Mesendoderm (in vitro differentiated cells): ENCODE data around the gene OR1L1. TPM values are rescaled to one million over a fixed set of nuclear protein-coding genes. Genes with fewer than 3 reads are reported as not detected.

Experiments used
- DNase-seq: peaks from one replicate; pipeline ENCODE4 v3.0.0; 2013
- H2AK5ac ChIP-seq: 2 replicates; pipeline ENCODE4 v1.6.1; 2013; ENCODE audit warnings: low read length, inconsistent platforms
- H2BK120ac ChIP-seq: 2 replicates; pipeline ENCODE4 v1.6.1; 2013; ENCODE audit warnings: low read depth, mild to moderate bottlenecking, low read length, moderate library complexity, mixed read lengths
- H2BK15ac ChIP-seq: replicated peaks from 2 replicates; pipeline ENCODE4 v1.6.1; 2013; ENCODE audit warnings: low read depth, mild to moderate bottlenecking, moderate library complexity
- H2BK5ac ChIP-seq: 2 replicates; pipeline ENCODE4 v1.6.1; 2013; ENCODE audit warnings: low read length, inconsistent platforms
- H3K18ac ChIP-seq: 2 replicates; pipeline ENCODE4 v1.6.1; 2013; ENCODE audit warnings: mild to moderate bottlenecking, low read length, mixed read lengths
- H3K23ac ChIP-seq: one replicate; pipeline ENCODE4 v1.6.1; 2013; ENCODE audit warnings: low read length
- H3K27ac ChIP-seq: 2 replicates; pipeline ENCODE4 v1.5.1; 2013; ENCODE audit warnings: low read depth, mild to moderate bottlenecking, inconsistent platforms, low read length, moderate library complexity
- H3K27me3 ChIP-seq: 2 replicates; pipeline ENCODE4 v1.6.1; 2013; ENCODE audit warnings: low read length, control low read depth, mild to moderate bottlenecking, inconsistent platforms; ENCODE audit not compliant: insufficient read depth, poor library complexity
- H3K36me3 ChIP-seq: 2 replicates; pipeline ENCODE4 v1.6.1; 2013; ENCODE audit warnings: low read length, inconsistent platforms; ENCODE audit not compliant: control insufficient read depth, insufficient read depth
- H3K4ac ChIP-seq: one replicate; pipeline ENCODE4 v1.6.1; 2013; ENCODE audit warnings: low read depth, mild to moderate bottlenecking, low read length, moderate library complexity
- H3K4me1 ChIP-seq: 2 replicates; pipeline ENCODE4 v1.6.1; 2013; ENCODE audit warnings: low read depth, low read length, inconsistent platforms; ENCODE audit not compliant: control insufficient read depth
- H3K4me2 ChIP-seq: 2 replicates; pipeline ENCODE4 v1.6.1; 2013; ENCODE audit warnings: low read length
- H3K4me3 ChIP-seq: 2 replicates; pipeline ENCODE4 v1.5.1; 2013; ENCODE audit warnings: mild to moderate bottlenecking, low read length
- H3K56ac ChIP-seq: one replicate; pipeline ENCODE4 v1.6.1; 2013; ENCODE audit warnings: low read length
- H3K79me1 ChIP-seq: 2 replicates; pipeline ENCODE4 v1.6.1; 2013; ENCODE audit warnings: low read length, inconsistent platforms
- H3K79me2 ChIP-seq: 2 replicates; pipeline ENCODE4 v1.6.1; 2013; ENCODE audit warnings: mild to moderate bottlenecking, low read length; ENCODE audit not compliant: control insufficient read depth, insufficient read depth
- H3K9ac ChIP-seq: 2 replicates; pipeline ENCODE4 v1.6.1; 2013; ENCODE audit warnings: low read length, inconsistent platforms
- H4K5ac ChIP-seq: one replicate; pipeline ENCODE4 v1.6.1; 2013; ENCODE audit warnings: low read length
- H4K8ac ChIP-seq: one replicate; pipeline ENCODE4 v1.6.1; 2013; ENCODE audit warnings: low read depth, mild to moderate bottlenecking, control low read depth, low read length, moderate library complexity
- WGBS: extraction: QIAGEN DNeasy Blood & Tissue Kit; methylation state at CpG from one replicate; pipeline ENCODE4 v1.1.7; 2013; ENCODE audit warnings: low lambda C conversion rate, missing lambda C conversion rate; ENCODE audit not compliant: insufficient coverage; ENCODE audit errors: extremely low coverage; 5-methylcytosine and 5-hydroxymethylcytosine counted together
- polyA plus RNA-seq, 2 experiments: library from polyadenylated mRNA; stranded (reverse); fragments of 200-250 nt; gene quantifications; one replicate each; pipeline ENCODE4 v1.2.3, GENCODE V29; 2013

The OR1L1 gene
- polyA plus RNA-seq (2013, experiment 1 of 2), result not detected
- not detected for polyA plus RNA-seq (2013, experiment 2 of 2)

DNA sequence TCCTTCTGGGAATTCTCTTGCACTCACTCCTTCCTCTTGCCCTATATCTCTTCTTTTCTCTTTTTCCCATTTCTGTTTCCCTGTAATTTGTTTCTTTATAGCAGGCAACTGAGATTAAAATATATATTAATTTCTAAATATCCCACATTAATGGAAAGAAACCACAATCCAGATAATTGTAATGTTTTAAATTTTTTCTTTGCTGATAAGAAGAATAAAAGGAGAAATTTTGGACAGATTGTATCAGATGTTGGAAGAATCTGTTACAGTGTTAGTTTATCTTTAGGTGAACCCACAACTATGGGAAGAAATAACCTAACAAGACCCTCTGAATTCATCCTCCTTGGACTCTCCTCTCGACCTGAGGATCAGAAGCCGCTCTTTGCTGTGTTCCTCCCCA, at the start of gene OR1L1:
TSS of gene OR1L1 (plus strand) at position 301 of the 400 bp plus-strand sequence. CDS start at position 301, 0 bp downstream.
- no peak within 1 kb of the TSS for H3K4me3 ChIP-seq
- no peak within 1 kb of the TSS for H2AK5ac ChIP-seq
- no peak within 1 kb of the TSS for H3K4ac ChIP-seq
- no peak within 1 kb of the TSS for H3K23ac ChIP-seq
- no peak within 1 kb of the TSS for H3K18ac ChIP-seq
- H3K56ac ChIP-seq, result no peak within 1 kb of the TSS
- H4K5ac ChIP-seq, result no peak within 1 kb of the TSS
- no peaks in the 10 kb centered on the region for H3K36me3 ChIP-seq
- no peaks in the 10 kb centered on the region for H3K4me1 ChIP-seq
- H3K27me3 ChIP-seq, result no peaks in the 10 kb centered on the region
- no peaks in the 10 kb centered on the region for H3K79me1 ChIP-seq
- no peak within 1 kb of the TSS for H3K4me2 ChIP-seq
- H2BK15ac ChIP-seq, result no peak within 1 kb of the TSS
- no peak within 1 kb of the TSS for H3K27ac ChIP-seq
- H3K79me2 ChIP-seq, result no peaks in the 10 kb centered on the region
- WGBS, result no CpG with 5 or more reads among the region's 2 CpGs
- H3K9ac ChIP-seq, result no peak within 1 kb of the TSS
- H4K8ac ChIP-seq, result no peak within 1 kb of the TSS
- DNase-seq, result no peak
- no peak within 1 kb of the TSS for H2BK5ac ChIP-seq
- H2BK120ac ChIP-seq, result no peak within 1 kb of the TSS

DNA sequence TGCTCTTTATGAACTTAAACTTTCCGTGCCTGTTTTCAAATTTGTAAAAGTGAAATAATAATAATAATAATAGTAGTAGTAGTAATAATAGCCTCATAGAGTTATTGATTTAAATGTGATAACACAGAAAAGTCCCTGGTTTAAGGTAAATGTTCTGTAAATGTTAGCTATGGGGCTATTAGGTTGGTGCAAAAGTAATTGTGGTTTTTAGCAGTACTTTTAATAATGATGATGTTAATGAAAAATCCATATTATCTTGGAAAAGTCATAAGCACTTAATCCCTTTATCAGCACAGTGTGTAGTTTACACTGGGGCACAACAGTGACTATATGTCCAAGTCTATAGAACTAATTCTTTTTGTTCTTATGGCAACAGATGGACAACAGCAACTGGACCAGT, 47.2 kb upstream of the OR1L1 start, which contains the start of gene OR1Q1:
TSS of gene OR1Q1 (plus strand) at position 377 of the 400 bp plus-strand sequence. CDS start at position 377, 0 bp downstream.
- H3K56ac ChIP-seq, result no peak within 1 kb of the TSS
- no peak for DNase-seq
- H3K27ac ChIP-seq, result no peak within 1 kb of the TSS
- H3K27me3 ChIP-seq, result no peaks in the 10 kb centered on the region
- no peak within 1 kb of the TSS for H3K23ac ChIP-seq
- no peak within 1 kb of the TSS for H2AK5ac ChIP-seq
- no peak within 1 kb of the TSS for H2BK120ac ChIP-seq
- H3K4me2 ChIP-seq, result no peak within 1 kb of the TSS
- H4K5ac ChIP-seq, result no peak within 1 kb of the TSS
- no peak within 1 kb of the TSS for H3K18ac ChIP-seq
- no peak within 1 kb of the TSS for H3K9ac ChIP-seq
- no peaks in the 10 kb centered on the region for H3K36me3 ChIP-seq
- H2BK5ac ChIP-seq, result no peak within 1 kb of the TSS
- H2BK15ac ChIP-seq, result no peak within 1 kb of the TSS
- no peak within 1 kb of the TSS for H3K4ac ChIP-seq
- H4K8ac ChIP-seq, result no peak within 1 kb of the TSS
- H3K79me1 ChIP-seq, result no peaks in the 10 kb centered on the region
- WGBS, result no CpG with 5 or more reads among the region's 1 CpG
- no peaks in the 10 kb centered on the region for H3K4me1 ChIP-seq
- H3K4me3 ChIP-seq, result no peak within 1 kb of the TSS
- H3K79me2 ChIP-seq, result no peaks in the 10 kb centered on the region

GRCh38 chr9:122619996-122620395, 41.5 kb upstream of the OR1L1 start:
- Histone ChIP-seq H2BK5ac (no peak overlapping the region), H3K4me1 (no peaks in the 10 kb centered on the region), H3K18ac (no peak overlapping the region), H3K27ac (no peak overlapping the region), H3K79me1 (no peaks in the 10 kb centered on the region), H4K5ac (no peak overlapping the region), H2BK15ac (no peak overlapping the region), H4K8ac (no peak overlapping the region), H3K9ac (no peak overlapping the region), H2BK120ac (no peak overlapping the region), H3K27me3 (no peaks in the 10 kb centered on the region), H3K56ac (no peak overlapping the region), H3K4ac (no peak overlapping the region), H3K4me3 (no peak overlapping the region), H3K79me2 (no peaks in the 10 kb centered on the region), H2AK5ac (no peak overlapping the region), H3K4me2 (no peak overlapping the region), H3K23ac (no peak overlapping the region), H3K36me3 (no peaks in the 10 kb centered on the region)
- DNase-seq, result no peak
- WGBS, result no CpG with 5 or more reads among the region's 7 CpGs

- Histone ChIP-seq H3K9ac (no peak overlapping the region), H3K4ac (no peak overlapping the region), H3K27ac (no peak overlapping the region), H4K5ac (no peak overlapping the region), H3K18ac (no peak overlapping the region), H2BK120ac (no peak overlapping the region), H3K79me1 (no peaks in the 10 kb centered on the region), H4K8ac (no peak overlapping the region), H2BK5ac (no peak overlapping the region), H3K4me1 (no peaks in the 10 kb centered on the region), H3K23ac (no peak overlapping the region), H3K27me3 (no peaks in the 10 kb centered on the region), H3K79me2 (no peaks in the 10 kb centered on the region), H2BK15ac (no peak overlapping the region), H3K36me3 (no peaks in the 10 kb centered on the region), H3K4me2 (no peak overlapping the region), H3K4me3 (no peak overlapping the region), H2AK5ac (no peak overlapping the region), H3K56ac (no peak overlapping the region)
- no CpG with 5 or more reads among the region's 2 CpGs for WGBS
- no peak for DNase-seq
Observed at GRCh38 chr9:122642226-122642625, 19.3 kb upstream of the OR1L1 start.

GRCh38 chr9:122656378-122656777, 5.1 kb upstream of the OR1L1 start:
- Histone ChIP-seq H3K4me3 (no peak overlapping the region), H3K4me2 (no peak overlapping the region), H3K36me3 (no peaks in the 10 kb centered on the region), H3K79me2 (no peaks in the 10 kb centered on the region), H2BK5ac (no peak overlapping the region), H3K27me3 (no peaks in the 10 kb centered on the region), H3K56ac (no peak overlapping the region), H3K18ac (no peak overlapping the region), H4K5ac (no peak overlapping the region), H3K4ac (no peak overlapping the region), H3K9ac (no peak overlapping the region), H3K23ac (no peak overlapping the region), H3K79me1 (no peaks in the 10 kb centered on the region), H2AK5ac (no peak overlapping the region), H3K27ac (no peak overlapping the region), H2BK15ac (no peak overlapping the region), H2BK120ac (no peak overlapping the region), H3K4me1 (no peaks in the 10 kb centered on the region), H4K8ac (no peak overlapping the region)
- no peak for DNase-seq
- WGBS, result no CpG with 5 or more reads among the region's 1 CpG

DNA sequence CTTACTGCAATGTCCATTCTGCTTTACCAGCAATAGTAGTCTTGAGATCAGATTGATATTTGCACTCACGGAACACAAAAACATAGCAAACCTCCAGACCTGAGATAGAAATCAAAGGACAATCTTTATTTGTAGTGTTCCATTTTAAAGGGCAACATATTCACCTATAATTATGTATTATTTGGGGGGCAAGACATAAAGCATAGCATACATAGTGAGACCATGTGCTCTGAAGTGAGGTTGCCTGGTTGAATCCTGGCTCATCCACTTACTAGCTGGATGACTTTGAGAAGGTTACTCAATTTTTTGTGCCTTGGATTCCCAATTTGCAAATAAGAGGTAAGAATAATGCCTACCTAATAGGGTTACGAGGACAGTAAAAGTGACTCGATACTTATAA, 4.0 kb upstream of the OR1L1 start, which contains the start of gene OR1B1:
TSS of gene OR1B1 (minus strand) at position 101 of the 400 bp plus-strand sequence.
- H3K27me3 ChIP-seq, result no peaks in the 10 kb centered on the region
- H3K4me3 ChIP-seq, result no peak within 1 kb of the TSS
- no peak for DNase-seq
- H3K27ac ChIP-seq, result no peak within 1 kb of the TSS
- H3K36me3 ChIP-seq, result no peaks in the 10 kb centered on the region
- H2BK5ac ChIP-seq, result no peak within 1 kb of the TSS
- H3K9ac ChIP-seq, result no peak within 1 kb of the TSS
- no peak within 1 kb of the TSS for H2AK5ac ChIP-seq
- no peak within 1 kb of the TSS for H3K4ac ChIP-seq
- H3K4me1 ChIP-seq, result no peaks in the 10 kb centered on the region
- H3K79me1 ChIP-seq, result no peaks in the 10 kb centered on the region
- no peak within 1 kb of the TSS for H3K18ac ChIP-seq
- no peak within 1 kb of the TSS for H2BK15ac ChIP-seq
- WGBS, result no CpG with 5 or more reads among the region's 3 CpGs
- H3K79me2 ChIP-seq, result no peaks in the 10 kb centered on the region
- no peak within 1 kb of the TSS for H3K56ac ChIP-seq
- H4K8ac ChIP-seq, result no peak within 1 kb of the TSS
- H4K5ac ChIP-seq, result no peak within 1 kb of the TSS
- no peak within 1 kb of the TSS for H3K4me2 ChIP-seq
- H3K23ac ChIP-seq, result no peak within 1 kb of the TSS
- no peak within 1 kb of the TSS for H2BK120ac ChIP-seq
